GM12873 (cell line): ENCODE results near the gene SORBS1.

Experiments
- TF ChIP-seq, protein P1 (sequence below): IDR thresholded peaks from 2 replicates; pipeline ENCODE4 v1.5.1; 2012; ENCODE audit warnings: low read depth, mild to moderate bottlenecking, moderate library complexity, low read length, control low read depth; ENCODE audit not compliant: insufficient read depth; ENCODE audit errors: missing control alignments

The SORBS1 gene

DNA sequence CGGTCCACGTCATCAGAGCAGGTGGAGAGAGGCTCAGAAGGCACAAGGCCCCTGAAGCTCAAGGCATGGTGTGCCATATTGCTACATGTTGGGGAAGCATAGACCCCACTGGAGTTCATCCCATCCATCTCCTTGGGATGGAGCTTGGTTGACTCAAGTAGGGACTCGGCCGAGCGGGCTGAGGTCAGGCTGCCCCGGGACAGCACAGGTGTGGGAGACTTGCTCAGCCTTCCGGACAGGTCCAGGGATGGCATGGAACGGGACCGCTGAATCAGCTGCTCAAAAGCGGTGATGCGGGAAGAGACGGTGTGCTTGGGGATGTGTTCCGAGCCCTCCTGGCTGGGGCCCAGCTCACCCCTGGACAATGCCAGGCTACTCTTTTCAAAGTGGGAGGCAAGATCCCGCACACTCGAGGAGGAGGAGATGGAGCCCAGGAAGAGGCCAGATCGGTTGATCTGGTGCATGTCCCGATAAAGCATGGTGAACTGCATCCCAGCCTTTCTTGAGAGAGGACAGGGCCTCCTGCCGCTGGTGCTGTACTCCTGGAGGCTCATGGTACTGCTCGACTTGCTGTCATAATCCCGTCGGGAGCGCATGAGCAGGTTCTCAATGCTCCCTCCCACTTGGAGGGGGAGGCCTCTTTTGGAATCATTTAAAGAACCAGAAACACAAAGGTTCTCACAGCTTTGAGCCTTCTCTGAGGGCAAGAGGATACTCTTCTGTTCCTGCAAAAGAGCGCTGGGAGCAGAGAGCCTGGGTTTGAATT is 204.8 kb downstream of the SORBS1 start:
- TF ChIP-seq, protein P1, sequence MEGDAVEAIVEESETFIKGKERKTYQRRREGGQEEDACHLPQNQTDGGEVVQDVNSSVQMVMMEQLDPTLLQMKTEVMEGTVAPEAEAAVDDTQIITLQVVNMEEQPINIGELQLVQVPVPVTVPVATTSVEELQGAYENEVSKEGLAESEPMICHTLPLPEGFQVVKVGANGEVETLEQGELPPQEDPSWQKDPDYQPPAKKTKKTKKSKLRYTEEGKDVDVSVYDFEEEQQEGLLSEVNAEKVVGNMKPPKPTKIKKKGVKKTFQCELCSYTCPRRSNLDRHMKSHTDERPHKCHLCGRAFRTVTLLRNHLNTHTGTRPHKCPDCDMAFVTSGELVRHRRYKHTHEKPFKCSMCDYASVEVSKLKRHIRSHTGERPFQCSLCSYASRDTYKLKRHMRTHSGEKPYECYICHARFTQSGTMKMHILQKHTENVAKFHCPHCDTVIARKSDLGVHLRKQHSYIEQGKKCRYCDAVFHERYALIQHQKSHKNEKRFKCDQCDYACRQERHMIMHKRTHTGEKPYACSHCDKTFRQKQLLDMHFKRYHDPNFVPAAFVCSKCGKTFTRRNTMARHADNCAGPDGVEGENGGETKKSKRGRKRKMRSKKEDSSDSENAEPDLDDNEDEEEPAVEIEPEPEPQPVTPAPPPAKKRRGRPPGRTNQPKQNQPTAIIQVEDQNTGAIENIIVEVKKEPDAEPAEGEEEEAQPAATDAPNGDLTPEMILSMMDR = no peak

DNA sequence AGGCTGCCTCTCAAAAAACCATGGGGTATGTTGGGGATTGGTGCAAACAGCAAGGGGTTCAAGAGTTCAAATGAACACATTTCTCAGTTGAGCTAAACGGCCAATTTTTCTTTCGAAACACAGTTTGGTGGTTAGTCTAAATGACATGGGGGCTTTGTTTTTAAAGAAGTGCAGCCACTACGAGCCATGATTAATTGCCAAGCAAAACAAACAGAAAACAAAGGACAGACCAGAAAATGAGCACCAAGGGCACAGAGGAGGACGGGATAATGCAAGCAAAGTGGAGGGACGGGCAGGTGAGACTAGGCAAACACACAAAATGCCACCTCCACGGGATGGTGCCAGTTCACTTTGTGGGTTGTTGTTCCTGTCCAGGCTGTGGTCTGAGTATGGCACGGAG is 205.9 kb downstream of the SORBS1 start:
- TF ChIP-seq, protein P1 = no peak

DNA sequence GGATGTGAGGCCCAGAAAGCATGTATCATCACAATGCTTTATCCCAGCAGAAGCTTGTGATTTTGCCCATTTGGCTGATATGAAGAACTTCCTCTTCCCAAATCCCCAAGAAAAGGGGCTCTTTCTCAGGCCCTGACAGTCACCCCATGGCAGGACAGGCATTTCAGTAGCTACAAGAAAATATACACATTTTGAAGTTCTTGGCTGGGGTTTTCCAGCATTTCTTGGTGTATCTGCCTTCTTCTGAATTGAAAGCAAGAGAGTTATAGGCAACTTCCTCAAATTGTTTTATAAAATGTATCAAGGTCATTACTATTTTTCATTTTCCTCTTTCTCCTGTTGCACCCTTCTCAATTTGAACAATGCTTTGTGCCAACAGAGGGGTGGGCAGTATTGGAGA is 207.1 kb downstream of the SORBS1 start:
- TF ChIP-seq, protein P1 = no peak

DNA sequence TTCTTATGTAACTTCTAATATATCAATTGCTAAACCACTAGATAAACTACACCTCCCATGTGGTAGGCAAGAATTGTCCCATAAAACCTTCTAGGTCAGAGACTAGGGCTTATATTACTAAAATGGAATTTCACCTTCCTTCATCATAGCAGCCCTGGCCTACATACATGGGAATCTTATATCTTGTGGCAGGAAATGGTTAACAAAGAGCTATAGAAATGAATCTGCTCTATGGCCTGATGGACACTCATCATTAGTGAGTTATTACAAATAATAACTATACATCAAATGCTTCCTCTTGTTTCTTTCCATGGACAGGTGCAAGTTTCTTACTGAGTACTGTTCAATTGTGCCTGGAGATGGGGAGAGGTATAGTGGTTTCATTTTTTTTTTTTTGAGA is 208.0 kb downstream of the SORBS1 start:
- TF ChIP-seq, protein P1 = no peak

DNA sequence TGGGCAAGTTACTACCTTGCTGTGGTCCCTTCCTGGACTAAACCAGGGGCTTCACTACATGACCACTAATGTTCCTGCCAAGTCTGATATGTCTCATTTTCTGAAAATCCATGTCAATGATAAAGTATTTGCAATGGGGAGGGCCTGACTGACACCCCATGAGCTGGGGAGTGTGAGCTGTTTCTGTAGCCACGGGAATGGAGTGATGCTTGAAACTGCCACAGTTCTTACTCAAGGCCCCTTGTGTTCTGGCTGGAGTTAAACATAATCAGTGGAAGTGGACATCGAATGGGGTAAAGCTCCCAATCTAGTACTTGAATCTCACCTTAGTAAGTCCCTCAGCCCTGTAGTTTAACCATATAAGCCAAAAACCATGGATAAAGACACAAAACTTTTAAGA is 208.5 kb downstream of the SORBS1 start:
- TF ChIP-seq, protein P1 = no peak

DNA sequence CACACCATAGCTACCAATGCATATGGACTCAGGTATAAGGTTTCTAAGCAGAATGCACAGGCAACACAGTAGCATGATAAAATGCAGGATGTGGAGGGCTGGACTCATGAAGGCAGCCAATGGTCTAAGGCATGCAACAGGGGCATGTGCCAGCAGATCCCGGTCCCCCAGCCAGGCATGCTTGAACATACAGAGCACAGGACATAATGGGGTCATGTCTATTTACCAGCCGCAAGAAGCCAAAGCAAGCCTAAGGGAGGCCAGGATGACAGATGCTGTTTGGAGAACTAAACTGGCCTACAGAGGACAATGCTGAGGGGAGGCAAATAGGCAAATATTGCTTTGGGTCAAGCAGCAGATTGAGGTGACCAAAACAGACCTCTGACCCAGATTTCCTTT is 210.3 kb downstream of the SORBS1 start:
- TF ChIP-seq, protein P1 = no peak

DNA sequence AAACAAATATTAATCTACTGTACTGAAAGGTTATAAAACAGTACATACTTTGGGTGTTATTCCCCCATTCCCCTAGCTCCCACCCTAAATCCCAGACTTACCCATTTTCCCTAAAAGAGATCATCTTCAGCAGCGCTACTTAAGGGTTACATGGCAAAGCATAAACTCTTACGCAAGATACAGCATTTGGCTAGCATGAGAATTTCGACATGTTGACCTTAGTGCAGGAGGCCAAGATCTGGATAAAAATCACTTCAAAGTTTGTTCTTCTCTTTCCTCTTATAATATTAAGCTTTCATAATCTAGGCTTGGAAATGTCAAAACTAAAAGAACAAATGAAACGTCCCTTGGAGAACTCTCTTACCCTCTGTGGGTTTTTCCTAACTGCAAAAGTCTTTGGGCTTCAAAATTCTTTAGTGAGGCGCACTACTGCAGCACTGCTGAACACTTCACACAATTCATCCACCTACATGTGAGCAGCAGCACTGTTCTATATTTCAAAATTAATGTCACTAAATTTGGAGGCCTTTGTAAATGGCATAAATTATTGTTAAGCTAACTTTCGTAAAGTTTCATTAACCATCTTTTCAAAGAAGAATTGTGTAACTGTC is 210.8 kb downstream of the SORBS1 start:
- TF ChIP-seq, protein P1 = no peak
